Measurements from ENCODE around the gene UBE2E2.

GRCh38 chr3:23253214-23253613 lies 50.1 kb downstream of the UBE2E2 start:
- no peak for TF ChIP-seq EZH2 (IDR thresholded peaks at IDR 0.05; ENCODE audit: insufficient read depth, poor library complexity, severe bottlenecking)
- no peak for TF ChIP-seq EZH2phosphoT487 (IDR thresholded peaks at IDR 0.05; ENCODE audit: insufficient read depth, low read depth)
